Measurements from ENCODE around the gene LMTK2. TPM values are rescaled to one million over a fixed set of nuclear protein-coding genes. Genes with fewer than 3 reads are reported as not detected.

Gene LMTK2
- total RNA-seq, 1 experiment from 2014 or later, result 17.8 TPM

DNA sequence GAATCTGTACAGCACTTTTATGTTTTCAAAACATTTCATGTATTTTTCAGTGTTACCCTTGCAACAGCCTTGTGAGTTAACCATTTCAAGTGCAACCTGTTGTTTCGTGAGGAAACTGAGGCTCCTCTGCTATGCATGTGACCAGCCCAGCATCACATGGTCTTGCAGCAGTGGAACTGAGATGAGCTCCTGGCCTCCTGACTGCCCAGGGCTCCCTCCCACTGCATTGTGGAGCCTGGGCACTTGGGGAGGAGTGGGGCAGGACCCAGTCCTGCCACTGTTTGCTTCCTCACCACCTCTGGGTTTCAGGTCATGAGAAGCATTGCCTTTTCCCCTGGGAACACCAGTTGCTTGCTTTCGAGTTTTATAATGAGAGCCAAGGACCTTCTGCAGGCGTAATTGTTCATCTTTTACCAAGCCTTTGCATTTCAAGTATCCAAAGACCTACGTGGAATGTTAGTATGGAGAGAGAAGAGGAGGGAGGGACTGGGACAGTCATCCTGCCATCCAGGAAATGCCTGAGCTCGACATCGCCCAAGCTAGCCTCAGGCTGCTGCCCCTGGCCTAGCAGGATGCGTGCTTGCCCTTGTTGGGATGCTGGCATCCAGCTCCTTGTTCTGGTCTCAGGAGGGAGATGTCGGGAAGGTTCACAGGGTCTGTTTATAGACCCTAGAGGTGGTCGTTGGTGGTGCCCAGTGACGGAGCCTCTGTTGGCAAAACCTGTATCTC, 72.3 kb downstream of the LMTK2 start (continued):
- TF ChIP-seq, protein P1, sequence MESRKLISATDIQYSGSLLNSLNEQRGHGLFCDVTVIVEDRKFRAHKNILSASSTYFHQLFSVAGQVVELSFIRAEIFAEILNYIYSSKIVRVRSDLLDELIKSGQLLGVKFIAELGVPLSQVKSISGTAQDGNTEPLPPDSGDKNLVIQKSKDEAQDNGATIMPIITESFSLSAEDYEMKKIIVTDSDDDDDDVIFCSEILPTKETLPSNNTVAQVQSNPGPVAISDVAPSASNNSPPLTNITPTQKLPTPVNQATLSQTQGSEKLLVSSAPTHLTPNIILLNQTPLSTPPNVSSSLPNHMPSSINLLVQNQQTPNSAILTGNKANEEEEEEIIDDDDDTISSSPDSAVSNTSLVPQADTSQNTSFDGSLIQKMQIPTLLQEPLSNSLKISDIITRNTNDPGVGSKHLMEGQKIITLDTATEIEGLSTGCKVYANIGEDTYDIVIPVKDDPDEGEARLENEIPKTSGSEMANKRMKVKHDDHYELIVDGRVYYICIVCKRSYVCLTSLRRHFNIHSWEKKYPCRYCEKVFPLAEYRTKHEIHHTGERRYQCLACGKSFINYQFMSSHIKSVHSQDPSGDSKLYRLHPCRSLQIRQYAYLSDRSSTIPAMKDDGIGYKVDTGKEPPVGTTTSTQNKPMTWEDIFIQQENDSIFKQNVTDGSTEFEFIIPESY (IDR thresholded peaks at IDR 0.05; ENCODE audit: extremely low read depth, insufficient replicate concordance, low read length), result no peak

DNA sequence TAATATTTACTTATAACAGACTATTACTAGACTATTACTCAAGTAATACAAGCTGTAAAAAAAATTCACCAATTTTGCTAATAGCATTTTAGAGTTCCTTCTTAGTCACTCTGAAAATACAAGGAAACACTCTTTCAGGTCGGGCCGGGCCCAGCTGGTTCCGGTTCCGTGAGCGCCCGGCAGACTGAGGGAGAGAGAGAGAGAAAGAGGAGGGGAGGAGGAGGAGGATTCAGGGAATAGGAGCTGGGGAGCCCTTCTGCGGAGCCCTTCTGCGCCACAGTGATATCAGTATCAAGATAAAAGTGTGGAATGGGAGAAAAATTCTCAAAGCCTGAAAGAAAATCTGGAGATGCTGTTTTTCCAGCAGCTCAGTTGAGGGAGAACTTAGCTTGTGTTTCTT, 74.1 kb downstream of the LMTK2 start:
- Histone ChIP-seq H3K4me3 (replicated peaks in 1 of 2; ENCODE audit: low read depth in 1 of 2, low read length in 2 of 2) (no peak overlapping the region), H3K4me2 (ENCODE audit: low read length) (no peak overlapping the region), H2AFZ (ENCODE audit: low read depth, low read length, poor library complexity, severe bottlenecking) (no peak overlapping the region), H3K36me3 (ENCODE audit: control insufficient read depth in 1 of 2, insufficient read depth in 2 of 2, low read length in 2 of 2) (no peaks in the 10 kb centered on the region), H3K9me3 (ENCODE audit: control insufficient read depth in 1 of 2, insufficient read depth in 1 of 2, low read depth in 1 of 2, low read length in 2 of 2) (no peaks in the 10 kb centered on the region), H3K27ac (ENCODE audit: low read depth, low read length) (no peak overlapping the region), H3K27me3 (ENCODE audit: insufficient read depth, low read length) (no peaks in the 10 kb centered on the region), H3K9me2 (ENCODE audit: insufficient read depth) (no peaks in the 10 kb centered on the region), H3K9ac (ENCODE audit: low read length) (no peak overlapping the region), H4K20me1 (ENCODE audit: insufficient read depth) (no peaks in the 10 kb centered on the region), H3K79me2 (ENCODE audit: insufficient read depth, low read length) (no peaks in the 10 kb centered on the region), H3K4me1 (ENCODE audit: control insufficient read depth in 1 of 2, insufficient read depth in 2 of 2, low read length in 2 of 2) (no peaks in the 10 kb centered on the region)
- POLR2A ChIA-PET, result interaction anchor here (0.6 kb wide), 1 partner anchor 189 kb away, joined by 4 read pairs; no protein-coding TSS in a partner anchor
- no peak for TF ChIP-seq CBX3 (IDR thresholded peaks at IDR 0.05; ENCODE audit: low read depth)
- no peak for TF ChIP-seq RAD21 (IDR thresholded peaks at IDR 0.05; ENCODE audit: low read depth)
- TF ChIP-seq EZH2 (IDR thresholded peaks at IDR 0.05), result no peak
- no peak for TF ChIP-seq FOSL1 (IDR thresholded peaks at IDR 0.05; ENCODE audit: low read depth)
- no peak for TF ChIP-seq CEBPB (IDR thresholded peaks at IDR 0.05; ENCODE audit: low read depth)
- TF ChIP-seq ZNF274 (IDR thresholded peaks at IDR 0.05; ENCODE audit: low read depth, low read length), result no peak
- TF ChIP-seq POLR2AphosphoS5 (IDR thresholded peaks at IDR 0.05; ENCODE audit: low read depth, low read length), result no peak
- TF ChIP-seq YY1 (IDR thresholded peaks at IDR 0.05; ENCODE audit: extremely low read depth, insufficient replicate concordance, low read depth, low read length), result no peak
- no peak for TF ChIP-seq ELF1 (IDR thresholded peaks at IDR 0.05; ENCODE audit: borderline replicate concordance, low read depth)
- TF ChIP-seq JUND (IDR thresholded peaks at IDR 0.05), result no peak
- no peak for TF ChIP-seq EZH2phosphoT487 (IDR thresholded peaks at IDR 0.05; ENCODE audit: borderline replicate concordance)
- TF ChIP-seq, protein P2, sequence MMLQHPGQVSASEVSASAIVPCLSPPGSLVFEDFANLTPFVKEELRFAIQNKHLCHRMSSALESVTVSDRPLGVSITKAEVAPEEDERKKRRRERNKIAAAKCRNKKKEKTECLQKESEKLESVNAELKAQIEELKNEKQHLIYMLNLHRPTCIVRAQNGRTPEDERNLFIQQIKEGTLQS (IDR thresholded peaks at IDR 0.05), result no peak
- no peak for TF ChIP-seq EGR1 (IDR thresholded peaks at IDR 0.05; ENCODE audit: low read depth)
- TF ChIP-seq SRF (IDR thresholded peaks at IDR 0.05; ENCODE audit: low read depth), result no peak
- no peak for TF ChIP-seq SP1 (IDR thresholded peaks at IDR 0.05; ENCODE audit: low read depth)
- TF ChIP-seq, protein P3, sequence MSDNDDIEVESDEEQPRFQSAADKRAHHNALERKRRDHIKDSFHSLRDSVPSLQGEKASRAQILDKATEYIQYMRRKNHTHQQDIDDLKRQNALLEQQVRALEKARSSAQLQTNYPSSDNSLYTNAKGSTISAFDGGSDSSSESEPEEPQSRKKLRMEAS (IDR thresholded peaks at IDR 0.05), result no peak
- no peak for TF ChIP-seq TCF7L2 (IDR thresholded peaks at IDR 0.05; ENCODE audit: borderline replicate concordance, extremely low read depth, insufficient read depth, insufficient read length)
- ATAC-seq (no peak), DNase-seq (ENCODE audit: low read depth, low spot score) (no peak)
- CTCF ChIA-PET, result no interaction called here
- no TSS peak for BruUV-seq (replicated peaks)
- intact Hi-C loops (cut with micrococcal nuclease), result no loop called here
- RAD21 ChIA-PET (ENCODE audit: low non-redundant PET in 1 of 2, low total read pairs in 2 of 2, uncharacterized antibody in 2 of 2, unreplicated experiment in 2 of 2), result no interaction called here

Data from HCT116 (cell line).